RWPE1 (cell line): ENCODE results near the gene DOCK8.

Experiments used
- CTCF ChIA-PET: fragments of 350-600 bp; sonication (Branson Sonifier 250); formaldehyde crosslinking; extraction: SDS; loops from one replicate; lab custom pipeline; 2021; lab: Yijun Ruan, JAX
- POLR2A ChIA-PET: fragments of 400-600 bp; formaldehyde crosslinking; extraction: SDS; loops from one replicate; lab custom pipeline; 2020; ENCODE audit warnings: antibody characterized with exemption; ENCODE audit not compliant: low non-redundant PET; lab: Yijun Ruan, JAX
- DNase-seq: peaks from one replicate; pipeline ENCODE4 v3.0.0; 2012; ENCODE audit warnings: low spot score
- H3K27ac ChIP-seq: fragments of 450-650 bp; 2 replicates; pipeline ENCODE4 v1.5.1; 2017
- TF ChIP-seq, protein P1 (sequence below): fragments of 450-650 bp; conservative IDR thresholded peaks from 2 replicates; pipeline ENCODE4 v1.5.1; 2017; ENCODE audit warnings: low read depth, mild to moderate bottlenecking

The DOCK8 gene

DNA sequence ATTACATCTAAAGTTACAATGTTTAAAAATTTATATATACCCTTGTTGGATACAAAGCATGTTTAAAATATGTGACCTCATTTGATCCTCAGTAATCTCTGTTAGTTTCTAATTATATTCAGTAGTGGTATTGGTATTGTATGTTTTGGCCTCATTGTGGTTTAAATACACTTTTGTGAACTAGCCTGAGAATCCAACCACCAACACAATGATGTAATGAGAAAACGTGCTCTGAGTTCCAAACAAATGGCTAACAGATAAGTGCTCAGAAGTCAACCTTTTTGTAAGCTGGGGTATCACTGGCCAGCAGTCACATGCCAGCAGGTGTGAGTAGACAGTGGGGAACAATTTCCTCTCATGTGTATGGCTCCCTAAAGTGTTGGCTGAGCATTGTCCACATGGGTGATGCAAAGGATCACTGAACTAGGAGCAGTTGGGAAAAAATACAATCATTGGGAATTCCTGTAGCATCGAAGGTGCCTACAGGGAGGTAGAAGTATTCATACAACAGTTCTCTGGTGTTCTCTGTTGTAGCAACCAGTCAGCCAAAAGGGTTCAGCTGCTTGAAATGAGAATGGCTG lies 56.1 kb downstream of the DOCK8 start:
- CTCF ChIA-PET, result no interaction called here
- TF ChIP-seq, protein P1, sequence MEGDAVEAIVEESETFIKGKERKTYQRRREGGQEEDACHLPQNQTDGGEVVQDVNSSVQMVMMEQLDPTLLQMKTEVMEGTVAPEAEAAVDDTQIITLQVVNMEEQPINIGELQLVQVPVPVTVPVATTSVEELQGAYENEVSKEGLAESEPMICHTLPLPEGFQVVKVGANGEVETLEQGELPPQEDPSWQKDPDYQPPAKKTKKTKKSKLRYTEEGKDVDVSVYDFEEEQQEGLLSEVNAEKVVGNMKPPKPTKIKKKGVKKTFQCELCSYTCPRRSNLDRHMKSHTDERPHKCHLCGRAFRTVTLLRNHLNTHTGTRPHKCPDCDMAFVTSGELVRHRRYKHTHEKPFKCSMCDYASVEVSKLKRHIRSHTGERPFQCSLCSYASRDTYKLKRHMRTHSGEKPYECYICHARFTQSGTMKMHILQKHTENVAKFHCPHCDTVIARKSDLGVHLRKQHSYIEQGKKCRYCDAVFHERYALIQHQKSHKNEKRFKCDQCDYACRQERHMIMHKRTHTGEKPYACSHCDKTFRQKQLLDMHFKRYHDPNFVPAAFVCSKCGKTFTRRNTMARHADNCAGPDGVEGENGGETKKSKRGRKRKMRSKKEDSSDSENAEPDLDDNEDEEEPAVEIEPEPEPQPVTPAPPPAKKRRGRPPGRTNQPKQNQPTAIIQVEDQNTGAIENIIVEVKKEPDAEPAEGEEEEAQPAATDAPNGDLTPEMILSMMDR, result no peak
- no peak overlapping the region for H3K27ac ChIP-seq
- POLR2A ChIA-PET, result no interaction called here
- DNase-seq, result no peak

DNA sequence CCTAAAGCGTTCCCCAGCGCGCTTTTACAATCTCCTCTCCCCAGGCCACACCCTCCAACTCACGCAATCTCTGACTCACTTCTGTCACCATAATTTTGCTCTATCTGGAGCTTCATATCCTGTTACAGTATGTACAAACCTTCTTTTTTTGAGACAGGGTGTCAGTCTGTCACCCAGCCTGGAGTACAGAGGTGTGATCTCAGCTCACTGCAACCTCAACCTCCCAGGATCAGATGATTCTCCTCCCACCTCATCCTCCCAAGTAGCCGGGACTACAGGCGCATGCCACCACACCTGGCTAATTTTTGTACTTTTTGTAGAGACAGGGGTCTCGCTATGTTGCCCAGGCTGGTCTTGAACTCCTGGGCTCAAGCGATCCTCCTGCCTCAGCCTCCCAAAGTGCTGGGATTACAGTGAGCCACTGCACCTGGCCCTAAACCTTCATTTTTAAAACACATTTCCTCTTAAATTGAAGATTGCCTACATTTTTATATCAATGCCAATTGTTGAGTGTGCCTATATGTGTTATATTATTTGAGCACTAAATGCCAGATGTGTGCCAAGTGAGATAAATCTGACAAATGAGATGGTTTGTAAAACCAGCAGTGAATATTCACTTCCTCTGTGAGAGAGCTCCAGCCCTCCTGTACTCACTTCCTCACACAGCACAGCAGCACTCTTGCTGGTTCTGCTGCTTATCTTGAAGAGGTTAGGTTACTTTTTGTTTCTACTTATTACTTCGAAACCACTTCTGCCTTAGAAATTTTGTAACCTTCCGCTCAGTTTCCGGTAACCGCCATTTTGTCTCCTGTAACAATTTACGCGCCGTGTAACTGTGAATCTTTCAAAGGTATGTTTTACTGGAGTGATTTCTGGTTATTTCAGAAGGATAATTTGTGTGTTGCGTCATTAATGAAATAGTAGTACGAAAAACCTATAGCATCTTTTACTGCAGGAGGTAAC lies 57.9 kb downstream of the DOCK8 start:
- POLR2A ChIA-PET, result no interaction called here
- CTCF ChIA-PET, result no interaction called here
- TF ChIP-seq, protein P1, result no peak
- no peak for DNase-seq
- no peak overlapping the region for H3K27ac ChIP-seq

DNA sequence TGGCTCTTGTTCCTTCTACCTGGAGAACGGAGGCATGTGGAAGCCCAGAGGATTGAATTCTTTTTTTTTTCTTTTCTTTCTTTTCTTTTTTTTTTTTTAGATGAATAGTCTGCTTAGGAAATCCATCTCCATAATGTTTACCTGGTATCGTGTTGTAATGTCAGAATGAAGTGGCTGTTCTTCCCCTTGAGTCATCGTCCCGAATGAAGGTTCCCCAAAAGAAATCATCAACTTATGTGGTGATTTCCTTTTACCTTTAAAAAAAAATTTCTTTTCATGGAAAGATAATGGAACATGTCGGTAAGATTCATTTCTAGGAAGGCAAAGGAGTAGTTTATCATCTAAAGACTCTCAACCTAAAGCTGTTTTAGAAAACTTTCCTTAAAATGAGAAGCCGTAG lies 59.7 kb downstream of the DOCK8 start:
- DNase-seq, result no peak
- TF ChIP-seq, protein P1, result no peak
- ChIA-PET POLR2A (no interaction called here), CTCF (no interaction called here)
- H3K27ac ChIP-seq, result no peak overlapping the region

DNA sequence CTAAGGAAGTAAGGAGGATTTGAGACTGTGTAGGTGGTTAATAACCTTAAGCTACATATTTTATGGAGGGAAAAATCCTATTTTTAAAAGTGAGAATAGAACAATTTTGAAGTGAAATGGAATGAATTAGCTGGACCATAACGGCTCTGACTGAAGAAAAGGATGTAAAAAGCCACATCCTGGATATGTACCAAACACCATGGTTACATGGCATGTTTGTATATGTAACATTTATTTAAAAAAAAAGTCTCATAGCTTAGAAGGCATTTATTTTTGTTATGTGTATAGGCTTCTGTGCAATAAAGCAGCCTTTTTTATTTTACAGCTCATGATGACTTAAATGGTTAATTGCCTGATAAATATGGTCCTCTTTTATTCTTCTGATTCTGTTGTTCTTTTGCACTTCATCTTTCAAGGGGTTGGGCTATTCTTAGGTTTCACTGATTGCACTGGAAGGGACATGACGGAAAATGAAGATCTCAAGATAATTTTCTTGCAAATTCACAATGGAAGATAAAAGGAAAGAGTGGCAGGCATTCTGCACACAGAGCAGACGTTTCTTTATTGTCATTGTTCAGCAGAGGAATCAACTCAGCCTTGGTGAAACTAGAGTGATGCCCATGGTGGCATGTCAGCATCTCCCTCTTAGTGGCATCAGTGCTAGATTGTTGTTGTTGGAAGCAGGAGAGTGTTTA lies 63.1 kb downstream of the DOCK8 start:
- ChIA-PET CTCF (interaction anchor here (0.6 kb wide), 1 partner anchor 83 kb away, joined by 3 read pairs; no protein-coding TSS in a partner anchor), POLR2A (no interaction called here)
- DNase-seq, result no peak
- TF ChIP-seq, protein P1, result no peak
- H3K27ac ChIP-seq, result no peak overlapping the region

DNA sequence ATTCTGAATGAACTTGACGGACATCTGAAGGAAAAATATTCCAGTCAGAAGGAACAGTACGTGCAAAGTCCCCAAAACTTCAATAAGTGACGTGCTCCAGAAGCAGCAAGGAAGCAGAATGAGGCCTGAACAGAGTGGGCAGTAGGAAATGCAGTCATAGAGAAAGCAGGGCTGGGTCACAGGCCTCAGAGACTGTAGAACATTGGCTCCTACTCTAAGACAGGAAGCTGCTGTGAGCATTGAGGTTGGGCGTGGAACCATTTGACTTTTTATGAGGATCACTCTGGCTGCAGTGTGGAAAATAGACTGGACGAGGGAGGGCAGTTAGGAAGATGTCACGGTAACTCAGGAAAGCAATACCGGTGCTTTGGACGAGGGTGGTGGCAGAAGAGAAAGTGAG lies 64.0 kb downstream of the DOCK8 start:
- ChIA-PET POLR2A (no interaction called here), CTCF (no interaction called here)
- no peak for DNase-seq
- TF ChIP-seq, protein P1, result no peak
- no peak overlapping the region for H3K27ac ChIP-seq

DNA sequence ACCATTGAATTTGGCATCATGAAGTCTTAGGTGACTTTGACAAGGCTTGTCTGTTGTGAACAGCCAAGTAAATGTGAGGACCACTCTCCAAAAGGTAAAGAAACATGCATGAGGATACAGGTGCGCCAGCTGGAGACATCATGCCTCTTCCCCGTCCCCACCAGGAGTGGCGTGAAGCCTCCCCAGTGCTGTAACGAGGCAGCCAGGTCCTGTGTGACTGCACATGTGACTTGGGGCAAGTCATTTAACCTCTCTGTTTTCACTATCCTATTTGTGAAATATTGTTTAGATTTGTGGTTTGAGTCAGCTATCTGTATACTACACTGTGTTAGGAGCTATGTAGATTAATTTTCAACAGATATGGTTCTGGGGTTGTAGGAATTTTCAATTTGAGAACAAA lies 65.0 kb downstream of the DOCK8 start:
- TF ChIP-seq, protein P1, result no peak
- POLR2A ChIA-PET, result no interaction called here
- no peak for DNase-seq
- H3K27ac ChIP-seq, result no peak overlapping the region
- CTCF ChIA-PET, result no interaction called here
